ENCODE data around the gene RGS7. TPM values are rescaled to one million over a fixed set of nuclear protein-coding genes. Genes with fewer than 3 reads are reported as not detected.

The RGS7 gene
- total and polyA plus RNA-seq, 2 of the 8 experiments (the other 6 are each of a cell fraction or from before 2014, with no cell fraction given): 1.6 to 3.0 TPM

DNA sequence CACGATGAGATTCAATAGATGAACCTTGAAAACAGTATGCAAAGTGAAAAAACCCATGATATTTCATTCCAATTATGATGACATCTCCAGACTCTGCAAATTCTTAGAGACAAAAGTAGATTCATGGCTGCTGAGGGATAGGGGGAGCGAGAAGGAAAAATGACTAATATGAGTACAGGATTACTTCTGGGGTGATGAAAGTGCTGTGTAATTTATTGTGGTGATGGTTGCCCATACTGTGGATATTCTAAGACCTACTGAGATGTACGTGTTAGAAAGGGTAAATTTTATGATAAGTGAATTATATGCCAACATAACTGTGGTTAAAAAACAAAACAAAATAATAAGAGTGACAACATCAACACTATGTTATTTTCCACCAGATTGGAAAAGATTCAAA is 18.9 kb upstream of the RGS7 start:
- no peak overlapping the region for H4K5ac ChIP-seq (ENCODE audit: insufficient read length, low read depth, low read length)
- no peak overlapping the region for H2AFZ ChIP-seq (ENCODE audit: low read length)
- H3K23me2 ChIP-seq (ENCODE audit: low read depth, low read length): no peaks in the 10 kb centered on the region
- H3K27me3 ChIP-seq (replicated peaks in 1 of 4; ENCODE audit: control insufficient read depth in 3 of 4, extremely low read depth in 1 of 4, insufficient read depth in 3 of 4, low read length in 3 of 4): no peaks in the 10 kb centered on the region
- 0 out of 4 replicates have a peak, but pooled peaks cover 0 to 2% of the 10 kb centered on the region in 2 experiments for H3K9me3 ChIP-seq (ENCODE audit: insufficient read depth in 2 of 2, low read depth in 1 of 2, low read length in 1 of 2)
- FAIRE-seq (no peak), DNase-seq (ENCODE audit: low read depth in 1 of 2, low spot score in 2 of 2) (no peak)
- H3K4me1 ChIP-seq (replicated peaks in 1 of 4; ENCODE audit: control insufficient read depth in 3 of 4, insufficient read depth in 4 of 4, low read length in 3 of 4): no peaks in the 10 kb centered on the region
- H3K4me2 ChIP-seq (ENCODE audit: insufficient read depth in 1 of 2, low read depth in 2 of 2, low read length in 2 of 2): no peak overlapping the region
- no peak overlapping the region for H3K9ac ChIP-seq (replicated peaks in 1 of 4; ENCODE audit: extremely low read depth in 1 of 4, low read depth in 3 of 4, low read length in 3 of 4)
- H3K79me2 ChIP-seq (ENCODE audit: control insufficient read depth in 1 of 2, insufficient read depth in 2 of 2, low read length in 2 of 2): no peaks in the 10 kb centered on the region
- H3K56ac ChIP-seq (replicated peaks; ENCODE audit: insufficient read length, low read depth, low read length): no peak overlapping the region
- H3K27ac ChIP-seq (ENCODE audit: low read depth, low read length): no peak overlapping the region
- no peak overlapping the region for H2BK5ac ChIP-seq (ENCODE audit: low read depth, low read length)
- POLR2A ChIA-PET (ENCODE audit: partially characterized antibody): no interaction called here
- H4K20me1 ChIP-seq (replicated peaks in 1 of 2; ENCODE audit: control insufficient read depth in 1 of 2, insufficient read depth in 2 of 2, low read length in 2 of 2): no peaks in the 10 kb centered on the region
- H2BK120ac ChIP-seq (replicated peaks; ENCODE audit: low read depth, low read length): no peak overlapping the region
- no peak overlapping the region for H2BK12ac ChIP-seq (ENCODE audit: low read depth, low read length)
- WGBS, 2 experiments (ENCODE audit: extremely low coverage in 1 of 2, insufficient coverage in 1 of 2, insufficient read length in 1 of 2, insufficient replicate concordance in 2 of 2, low coverage in 1 of 2, low lambda C conversion rate in 2 of 2, missing lambda C conversion rate in 1 of 2): 82% methylated on average over 3 of the region's 3 CpGs; no CpG with 5 or more reads in 1 of the 2 experiments
- H2BK20ac ChIP-seq (ENCODE audit: low read length): no peak overlapping the region
- no peak overlapping the region for H2AK5ac ChIP-seq (ENCODE audit: low read depth, low read length)
- H3K4me3 ChIP-seq (ENCODE audit: extremely low read depth in 1 of 4, insufficient read depth in 2 of 4, low read depth in 3 of 4, low read length in 4 of 4): no peak overlapping the region
- no peak overlapping the region for H2BK15ac ChIP-seq (ENCODE audit: low read length)
- H3K14ac ChIP-seq (ENCODE audit: insufficient read length): no peak overlapping the region
- CTCF ChIA-PET (ENCODE audit: partially characterized antibody): no interaction called here
- no peak overlapping the region for H3K18ac ChIP-seq (ENCODE audit: extremely low read depth, low read length)
- no peaks in the 10 kb centered on the region for H3K79me1 ChIP-seq (ENCODE audit: low read depth, low read length)
- no peak overlapping the region for H4K8ac ChIP-seq (ENCODE audit: extremely low read depth, insufficient read depth, low read length)
- H3K4ac ChIP-seq (replicated peaks; ENCODE audit: insufficient read length, low read depth, low read length): no peak overlapping the region
- H4K91ac ChIP-seq (replicated peaks; ENCODE audit: insufficient read length, low read length): no peak overlapping the region
- no peak overlapping the region for H3K23ac ChIP-seq (ENCODE audit: insufficient read length)
- no peaks in the 10 kb centered on the region for H3K36me3 ChIP-seq (ENCODE audit: control insufficient read depth in 2 of 4, insufficient read depth in 4 of 4, low read length in 3 of 4)
- no peak for TF ChIP-seq GTF2F1 (IDR thresholded peaks at IDR 0.05; ENCODE audit: borderline replicate concordance, low read depth, low read length)
- TF ChIP-seq JUN (IDR thresholded peaks at IDR 0.05; ENCODE audit: low read depth, low read length): no peak
- no peak for TF ChIP-seq KDM4A (IDR thresholded peaks at IDR 0.05; ENCODE audit: low read depth, low read length, severe bottlenecking)
- TF ChIP-seq CHD1 (IDR thresholded peaks at IDR 0.05; ENCODE audit: low read depth, low read length): no peak
- TF ChIP-seq, protein P1, sequence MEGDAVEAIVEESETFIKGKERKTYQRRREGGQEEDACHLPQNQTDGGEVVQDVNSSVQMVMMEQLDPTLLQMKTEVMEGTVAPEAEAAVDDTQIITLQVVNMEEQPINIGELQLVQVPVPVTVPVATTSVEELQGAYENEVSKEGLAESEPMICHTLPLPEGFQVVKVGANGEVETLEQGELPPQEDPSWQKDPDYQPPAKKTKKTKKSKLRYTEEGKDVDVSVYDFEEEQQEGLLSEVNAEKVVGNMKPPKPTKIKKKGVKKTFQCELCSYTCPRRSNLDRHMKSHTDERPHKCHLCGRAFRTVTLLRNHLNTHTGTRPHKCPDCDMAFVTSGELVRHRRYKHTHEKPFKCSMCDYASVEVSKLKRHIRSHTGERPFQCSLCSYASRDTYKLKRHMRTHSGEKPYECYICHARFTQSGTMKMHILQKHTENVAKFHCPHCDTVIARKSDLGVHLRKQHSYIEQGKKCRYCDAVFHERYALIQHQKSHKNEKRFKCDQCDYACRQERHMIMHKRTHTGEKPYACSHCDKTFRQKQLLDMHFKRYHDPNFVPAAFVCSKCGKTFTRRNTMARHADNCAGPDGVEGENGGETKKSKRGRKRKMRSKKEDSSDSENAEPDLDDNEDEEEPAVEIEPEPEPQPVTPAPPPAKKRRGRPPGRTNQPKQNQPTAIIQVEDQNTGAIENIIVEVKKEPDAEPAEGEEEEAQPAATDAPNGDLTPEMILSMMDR (IDR thresholded peaks at IDR 0.05; ENCODE audit: control extremely low read depth in 1 of 3, insufficient read depth in 1 of 3, low read depth in 1 of 3, low read length in 3 of 3): no peak
- TF ChIP-seq, protein P2, sequence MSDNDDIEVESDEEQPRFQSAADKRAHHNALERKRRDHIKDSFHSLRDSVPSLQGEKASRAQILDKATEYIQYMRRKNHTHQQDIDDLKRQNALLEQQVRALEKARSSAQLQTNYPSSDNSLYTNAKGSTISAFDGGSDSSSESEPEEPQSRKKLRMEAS (IDR thresholded peaks at IDR 0.05): no peak
- no peak for TF ChIP-seq FOSL1 (IDR thresholded peaks at IDR 0.05; ENCODE audit: insufficient read depth, low read depth, low read length)
- no peak for TF ChIP-seq SP2 (IDR thresholded peaks at IDR 0.05; ENCODE audit: low read length)
- no peak for TF ChIP-seq RAD21 (IDR thresholded peaks at IDR 0.05 in 1 of 2, conservative IDR thresholded peaks at IDR 0.05 in 1 of 2; ENCODE audit: low read depth in 2 of 2, low read length in 2 of 2)
- TF ChIP-seq MAFK (IDR thresholded peaks at IDR 0.05; ENCODE audit: low read depth, low read length): no peak
- TF ChIP-seq TAF1 (IDR thresholded peaks at IDR 0.05; ENCODE audit: low read depth, low read length): no peak
